DND-41 (cell line): ENCODE measurements around the gene CALHM6.

Experiments used
- ATAC-seq: fragments of 200-7000 bp; cut with Tn5 transposase; 3 replicates; pipeline ENCODE4 v1.9.1; 2021; ENCODE audit warnings: low read depth; ENCODE audit not compliant: insufficient read depth
- DNase-seq: peaks from one replicate; pipeline ENCODE4 v3.0.0-alpha.2; 2020
- H2AFZ ChIP-seq: 2 replicates; pipeline ENCODE4 v1.6.0; 2012; ENCODE audit warnings: low read depth, low read length
- H3K27ac ChIP-seq: 2 replicates; pipeline ENCODE4 v1.5.1; 2012; ENCODE audit warnings: low read length, inconsistent platforms
- H3K27me3 ChIP-seq: fragments of 200-600 bp; sonication (generic); 2 replicates; pipeline ENCODE4 v1.6.0; 2012; ENCODE audit warnings: low read length, mild to moderate bottlenecking, inconsistent platforms; ENCODE audit not compliant: insufficient read depth, poor library complexity
- H3K36me3 ChIP-seq: 2 replicates; pipeline ENCODE4 v1.5.1; 2012; ENCODE audit warnings: low read length, inconsistent platforms; ENCODE audit not compliant: insufficient read depth
- H3K4me1 ChIP-seq: 2 replicates; pipeline ENCODE4 v1.5.1; 2012; ENCODE audit warnings: mild to moderate bottlenecking, low read length; ENCODE audit not compliant: insufficient read depth
- H3K4me2 ChIP-seq: 2 replicates; pipeline ENCODE4 v1.6.0; 2012; ENCODE audit warnings: mild to moderate bottlenecking, moderate library complexity, low read length, inconsistent platforms; ENCODE audit not compliant: insufficient read depth
- H3K4me3 ChIP-seq, 2 experiments: fragments of 200-600 bp in 1 of 2; shearing (Covaris generic) in 1 of 2; 2 replicates each; pipeline ENCODE4 v1.5.1; 2012 to 2016; ENCODE audit warnings: inconsistent platforms in 2 of 2, low read length in 2 of 2, mild to moderate bottlenecking in 2 of 2, low read depth in 1 of 2, moderate library complexity in 1 of 2
- H3K79me2 ChIP-seq: 2 replicates; pipeline ENCODE4 v1.6.0; 2012; ENCODE audit warnings: low read length, inconsistent platforms; ENCODE audit not compliant: insufficient read depth
- H3K9ac ChIP-seq: 2 replicates; pipeline ENCODE4 v1.6.0; 2012; ENCODE audit warnings: low read depth, mild to moderate bottlenecking, inconsistent platforms, low read length, moderate library complexity
- H3K9me3 ChIP-seq: 2 replicates; pipeline ENCODE4 v1.5.1; 2012; ENCODE audit warnings: low read length, moderate library complexity, mild to moderate bottlenecking, inconsistent platforms; ENCODE audit not compliant: insufficient read depth, severe bottlenecking
- H4K20me1 ChIP-seq: 2 replicates; pipeline ENCODE4 v1.6.0; 2012; ENCODE audit warnings: low read length; ENCODE audit not compliant: insufficient read depth
- EZH2 ChIP-seq: IDR thresholded peaks from 3 replicates; pipeline ENCODE4 v1.6.1; 2012; ENCODE audit warnings: borderline replicate concordance, low read depth, mild to moderate bottlenecking, moderate library complexity, low read length, inconsistent platforms; ENCODE audit not compliant: severe bottlenecking
- TF ChIP-seq, protein P1 (sequence below): IDR thresholded peaks from 2 replicates; pipeline ENCODE4 v1.5.1; 2012; ENCODE audit warnings: borderline replicate concordance, low read length, moderate library complexity, mild to moderate bottlenecking; ENCODE audit not compliant: poor library complexity, severe bottlenecking; ENCODE audit errors: extremely low read depth

The CALHM6 gene

DNA sequence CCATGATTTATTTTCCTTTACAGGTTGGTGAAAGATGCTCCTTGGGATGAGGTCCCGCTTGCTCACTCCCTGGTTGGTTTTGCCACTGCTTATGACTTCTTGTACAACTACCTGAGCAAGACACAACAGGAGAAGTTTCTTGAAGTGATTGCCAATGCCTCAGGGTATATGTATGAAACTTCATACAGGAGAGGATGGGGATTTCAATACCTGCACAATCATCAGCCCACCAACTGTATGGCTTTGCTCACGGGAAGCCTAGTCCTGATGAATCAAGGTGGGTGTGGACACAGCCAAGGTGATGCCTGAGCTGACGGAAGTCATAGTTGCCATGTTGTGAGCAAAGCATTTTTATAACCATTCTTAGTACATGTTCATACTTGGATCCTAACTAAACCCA, 34.6 kb upstream of the CALHM6 start:
- DNase-seq (no peak), ATAC-seq (no peak)

GRCh38 chr6:116429111-116429510, 32.1 kb upstream of the CALHM6 start:
- no peak overlapping the region for H3K4me2 ChIP-seq
- H4K20me1 ChIP-seq = no peaks in the 10 kb centered on the region
- H3K4me3 ChIP-seq = no peak overlapping the region
- DNase-seq (no peak), ATAC-seq (no peak)
- no peak overlapping the region for H3K9ac ChIP-seq
- no peaks in the 10 kb centered on the region for H3K79me2 ChIP-seq
- no peak overlapping the region for H3K27ac ChIP-seq
- no peaks in the 10 kb centered on the region for H3K27me3 ChIP-seq
- no peaks in the 10 kb centered on the region for H3K9me3 ChIP-seq
- H3K36me3 ChIP-seq = no peaks in the 10 kb centered on the region
- no peak overlapping the region for H2AFZ ChIP-seq
- TF ChIP-seq, protein P1, sequence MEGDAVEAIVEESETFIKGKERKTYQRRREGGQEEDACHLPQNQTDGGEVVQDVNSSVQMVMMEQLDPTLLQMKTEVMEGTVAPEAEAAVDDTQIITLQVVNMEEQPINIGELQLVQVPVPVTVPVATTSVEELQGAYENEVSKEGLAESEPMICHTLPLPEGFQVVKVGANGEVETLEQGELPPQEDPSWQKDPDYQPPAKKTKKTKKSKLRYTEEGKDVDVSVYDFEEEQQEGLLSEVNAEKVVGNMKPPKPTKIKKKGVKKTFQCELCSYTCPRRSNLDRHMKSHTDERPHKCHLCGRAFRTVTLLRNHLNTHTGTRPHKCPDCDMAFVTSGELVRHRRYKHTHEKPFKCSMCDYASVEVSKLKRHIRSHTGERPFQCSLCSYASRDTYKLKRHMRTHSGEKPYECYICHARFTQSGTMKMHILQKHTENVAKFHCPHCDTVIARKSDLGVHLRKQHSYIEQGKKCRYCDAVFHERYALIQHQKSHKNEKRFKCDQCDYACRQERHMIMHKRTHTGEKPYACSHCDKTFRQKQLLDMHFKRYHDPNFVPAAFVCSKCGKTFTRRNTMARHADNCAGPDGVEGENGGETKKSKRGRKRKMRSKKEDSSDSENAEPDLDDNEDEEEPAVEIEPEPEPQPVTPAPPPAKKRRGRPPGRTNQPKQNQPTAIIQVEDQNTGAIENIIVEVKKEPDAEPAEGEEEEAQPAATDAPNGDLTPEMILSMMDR = no peak
- no peak for TF ChIP-seq EZH2
- H3K4me1 ChIP-seq = no peaks in the 10 kb centered on the region

More for the DNA sequence above, 34.6 kb upstream of the CALHM6 start:
- Histone ChIP-seq H3K4me1 (no peaks in the 10 kb centered on the region), H3K27me3 (no peaks in the 10 kb centered on the region), H3K4me3 (no peak overlapping the region), H3K27ac (no peak overlapping the region), H2AFZ (no peak overlapping the region), H4K20me1 (no peaks in the 10 kb centered on the region), H3K4me2 (no peak overlapping the region), H3K9me3 (no peaks in the 10 kb centered on the region), H3K9ac (no peak overlapping the region), H3K79me2 (no peaks in the 10 kb centered on the region), H3K36me3 (no peaks in the 10 kb centered on the region)
- no peak for TF ChIP-seq EZH2
- TF ChIP-seq, protein P1 = no peak

- Histone ChIP-seq H3K36me3 (no peaks in the 10 kb centered on the region), H3K4me3 (no peak overlapping the region), H3K27me3 (no peaks in the 10 kb centered on the region), H3K4me2 (no peak overlapping the region), H3K4me1 (no peaks in the 10 kb centered on the region), H3K9me3 (no peaks in the 10 kb centered on the region), H3K27ac (no peak overlapping the region), H2AFZ (no peak overlapping the region), H3K9ac (no peak overlapping the region), H3K79me2 (no peaks in the 10 kb centered on the region), H4K20me1 (no peaks in the 10 kb centered on the region)
- TF ChIP-seq, protein P1 = no peak
- TF ChIP-seq EZH2 = no peak
- ATAC-seq (no peak), DNase-seq (no peak)
These were observed 30.3 kb upstream of the CALHM6 start for GRCh38 chr6:116430860-116431259.

- Histone ChIP-seq H3K27ac (no peak overlapping the region), H3K27me3 (no peaks in the 10 kb centered on the region), H3K4me1 (no peaks in the 10 kb centered on the region), H3K4me2 (no peak overlapping the region), H2AFZ (no peak overlapping the region), H4K20me1 (no peaks in the 10 kb centered on the region), H3K9ac (no peak overlapping the region), H3K4me3 (no peak overlapping the region), H3K79me2 (no peaks in the 10 kb centered on the region), H3K9me3 (no peaks in the 10 kb centered on the region), H3K36me3 (no peaks in the 10 kb centered on the region)
- DNase-seq (no peak), ATAC-seq (no peak)
- TF ChIP-seq EZH2 = no peak
- TF ChIP-seq, protein P1 = no peak
These were observed 29.1 kb upstream of the CALHM6 start for GRCh38 chr6:116431964-116432595.
